ENCODE data around the gene CELSR3. TPM values are rescaled to one million over a fixed set of nuclear protein-coding genes. Genes with fewer than 3 reads are reported as not detected.

CELSR3 gene
- total and polyA plus RNA-seq, 2 of the 4 experiments (the other 2 are of a cell fraction): 0.18 to 0.63 TPM

DNA sequence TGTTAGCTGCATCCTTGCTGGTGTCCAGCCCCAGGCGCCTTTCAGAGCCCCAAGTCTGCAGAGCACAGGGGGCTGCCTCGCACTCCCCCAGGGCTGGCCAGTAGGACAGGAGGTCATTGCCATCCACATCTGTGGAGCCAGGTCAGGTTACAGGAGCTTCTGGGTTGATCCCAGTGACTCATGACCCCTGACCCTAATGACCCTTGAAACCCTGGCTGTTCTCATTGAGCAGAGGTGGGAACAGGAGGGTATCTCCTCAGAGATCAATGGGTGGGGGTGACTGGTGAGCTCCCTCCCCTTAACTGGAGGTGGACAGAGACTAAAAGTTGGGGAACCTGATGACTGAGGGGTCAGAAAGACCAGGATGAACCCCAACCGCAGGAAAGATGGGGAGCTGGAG lies 21.3 kb downstream of the CELSR3 start:
- no peak for TF ChIP-seq MAZ (IDR thresholded peaks at IDR 0.05; ENCODE audit: borderline replicate concordance, low read depth, low read length)
- TF ChIP-seq, protein P1, sequence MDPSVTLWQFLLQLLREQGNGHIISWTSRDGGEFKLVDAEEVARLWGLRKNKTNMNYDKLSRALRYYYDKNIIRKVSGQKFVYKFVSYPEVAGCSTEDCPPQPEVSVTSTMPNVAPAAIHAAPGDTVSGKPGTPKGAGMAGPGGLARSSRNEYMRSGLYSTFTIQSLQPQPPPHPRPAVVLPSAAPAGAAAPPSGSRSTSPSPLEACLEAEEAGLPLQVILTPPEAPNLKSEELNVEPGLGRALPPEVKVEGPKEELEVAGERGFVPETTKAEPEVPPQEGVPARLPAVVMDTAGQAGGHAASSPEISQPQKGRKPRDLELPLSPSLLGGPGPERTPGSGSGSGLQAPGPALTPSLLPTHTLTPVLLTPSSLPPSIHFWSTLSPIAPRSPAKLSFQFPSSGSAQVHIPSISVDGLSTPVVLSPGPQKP (IDR thresholded peaks at IDR 0.05; ENCODE audit: borderline replicate concordance, low read depth, low read length): no peak
- no peak for TF ChIP-seq MXI1 (IDR thresholded peaks at IDR 0.05; ENCODE audit: borderline replicate concordance, low read depth, low read length)
- no peak for TF ChIP-seq RCOR1 (IDR thresholded peaks at IDR 0.05; ENCODE audit: insufficient replicate concordance, low read length)
- TF ChIP-seq SMC3 (IDR thresholded peaks at IDR 0.05; ENCODE audit: low read depth, low read length): no peak
- TF ChIP-seq MAFK (IDR thresholded peaks at IDR 0.05; ENCODE audit: low read depth, low read length): no peak
- TF ChIP-seq CEBPB (IDR thresholded peaks at IDR 0.05; ENCODE audit: low read depth, low read length): no peak
- no peak for TF ChIP-seq RFX5 (IDR thresholded peaks at IDR 0.05; ENCODE audit: low read depth, low read length)
- no peak for TF ChIP-seq CHD1 (IDR thresholded peaks at IDR 0.05; ENCODE audit: low read depth, low read length)
- TF ChIP-seq, protein P2, sequence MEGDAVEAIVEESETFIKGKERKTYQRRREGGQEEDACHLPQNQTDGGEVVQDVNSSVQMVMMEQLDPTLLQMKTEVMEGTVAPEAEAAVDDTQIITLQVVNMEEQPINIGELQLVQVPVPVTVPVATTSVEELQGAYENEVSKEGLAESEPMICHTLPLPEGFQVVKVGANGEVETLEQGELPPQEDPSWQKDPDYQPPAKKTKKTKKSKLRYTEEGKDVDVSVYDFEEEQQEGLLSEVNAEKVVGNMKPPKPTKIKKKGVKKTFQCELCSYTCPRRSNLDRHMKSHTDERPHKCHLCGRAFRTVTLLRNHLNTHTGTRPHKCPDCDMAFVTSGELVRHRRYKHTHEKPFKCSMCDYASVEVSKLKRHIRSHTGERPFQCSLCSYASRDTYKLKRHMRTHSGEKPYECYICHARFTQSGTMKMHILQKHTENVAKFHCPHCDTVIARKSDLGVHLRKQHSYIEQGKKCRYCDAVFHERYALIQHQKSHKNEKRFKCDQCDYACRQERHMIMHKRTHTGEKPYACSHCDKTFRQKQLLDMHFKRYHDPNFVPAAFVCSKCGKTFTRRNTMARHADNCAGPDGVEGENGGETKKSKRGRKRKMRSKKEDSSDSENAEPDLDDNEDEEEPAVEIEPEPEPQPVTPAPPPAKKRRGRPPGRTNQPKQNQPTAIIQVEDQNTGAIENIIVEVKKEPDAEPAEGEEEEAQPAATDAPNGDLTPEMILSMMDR (conservative IDR thresholded peaks at IDR 0.05; ENCODE audit: low read depth, low read length): no peak
- TF ChIP-seq POLR2A (IDR thresholded peaks at IDR 0.05; ENCODE audit: low read depth, low read length): no peak
- TF ChIP-seq NFE2L2 (IDR thresholded peaks at IDR 0.05; ENCODE audit: low read depth, low read length): no peak
- Histone ChIP-seq H2BK20ac (ENCODE audit: low read depth, low read length) (no peak overlapping the region), H3K9me1 (ENCODE audit: insufficient read depth, low read length) (no peaks in the 10 kb centered on the region), H3K9ac (ENCODE audit: low read depth, low read length) (no peak overlapping the region), H3K27ac (ENCODE audit: insufficient read depth, low read length) (no peak overlapping the region), H4K20me1 (ENCODE audit: insufficient read depth, low read length) (no peaks in the 10 kb centered on the region; the same call in 1 of the 2 replicates), H3K56ac (ENCODE audit: extremely low read depth, insufficient read depth, low read length) (no peak overlapping the region), H3K14ac (replicated peaks; ENCODE audit: low read depth, low read length) (no peak overlapping the region), H2BK15ac (ENCODE audit: low read depth, low read length) (no peak overlapping the region), H2AK9ac (replicated peaks; ENCODE audit: low read depth, low read length, poor library complexity) (no peak overlapping the region), H3K4me3 (ENCODE audit: insufficient read depth, low read depth, low read length) (no peak overlapping the region), H3K9me3 (ENCODE audit: control insufficient read depth, insufficient read depth, low read length) (no peaks in the 10 kb centered on the region), H3K4me2 (ENCODE audit: low read depth, low read length) (no peak overlapping the region), H3K4me1 (ENCODE audit: control insufficient read depth, insufficient read depth, low read length) (peaks cover 3% of the 10 kb centered on the region), H4K91ac (ENCODE audit: insufficient read depth, low read depth, low read length) (no peak overlapping the region), H2BK120ac (ENCODE audit: low read depth, low read length) (no peak overlapping the region), H4K5ac (ENCODE audit: low read depth, low read length) (no peak overlapping the region), H2AFZ (replicated peaks; ENCODE audit: low read length, poor library complexity) (no peak overlapping the region), H4K8ac (ENCODE audit: low read depth in 2 of 2, low read length in 2 of 2) (no peak overlapping the region), H3K23ac (ENCODE audit: low read depth, low read length) (no peak overlapping the region), H2BK5ac (ENCODE audit: low read depth, low read length, poor library complexity, severe bottlenecking) (no peak overlapping the region), H3K18ac (ENCODE audit: low read depth, low read length) (no peak overlapping the region), H3K36me3 (ENCODE audit: control insufficient read depth, insufficient read depth, low read length) (peaks cover 4% of the 10 kb centered on the region; the same call in 1 of the 2 replicates), H3K4ac (ENCODE audit: low read depth, low read length) (no peak overlapping the region), H2AK5ac (ENCODE audit: low read depth, low read length) (no peak overlapping the region), H3K27me3 (ENCODE audit: control insufficient read depth, insufficient read depth, low read length) (no peaks in the 10 kb centered on the region), H3K79me1 (ENCODE audit: low read depth in 1 of 2, low read length in 2 of 2) (peaks cover 7 to 12% of the 10 kb centered on the region in 2 experiments; a peak in 3 of 4 replicates)
- no TSS peak for BruUV-seq (replicated peaks)
- no peak for DNase-seq
- WGBS, 2 experiments (ENCODE audit: extremely low coverage in 2 of 2, insufficient read length in 1 of 2): 92% methylated on average over 2 of the region's 3 CpGs; no CpG with 5 or more reads in 1 of the 2 experiments
- CTCF ChIA-PET: no interaction called here
- dilution Hi-C loops (cut with HindIII; ENCODE audit: low sequenced_read_pairs, unreplicated experiment): no loop called here
- intact Hi-C loops (cut with micrococcal nuclease): no loop called here
- ATAC-seq (ENCODE audit: low read depth): no peak
- POLR2A ChIA-PET (ENCODE audit: unreplicated experiment): no interaction called here
- in situ Hi-C loops (cut with MboI; ENCODE audit: low sequenced_read_pairs): no loop called here
